ENCODE measurements around the gene KIF22.
"Not testable (repeated sequence)": the region's sequence is repeated elsewhere in the genome, so short reads cannot be mapped to it uniquely, and the experiment has no call there.

The KIF22 gene

GRCh38 chr16:29766571-29766970, 24.0 kb upstream of the KIF22 start:
- DNase-seq (ENCODE audit: low read depth in 2 of 2) = no peak

- DNase-seq (ENCODE audit: low read depth in 2 of 2) = no peak
These were observed 23.5 kb upstream of the KIF22 start for GRCh38 chr16:29767062-29767461.

GRCh38 chr16:29769507-29769906, 21.0 kb upstream of the KIF22 start:
- DNase-seq (ENCODE audit: low read depth in 2 of 2) = no peak

- DNase-seq (ENCODE audit: low read depth in 2 of 2) = no peak
These were observed 20.2 kb upstream of the KIF22 start for GRCh38 chr16:29770250-29770929.

GRCh38 chr16:29772330-29772729, 18.2 kb upstream of the KIF22 start:
- DNase-seq (ENCODE audit: low read depth in 2 of 2) = not testable (repeated sequence)

GRCh38 chr16:29774730-29775129, 15.8 kb upstream of the KIF22 start:
- DNase-seq (ENCODE audit: low read depth in 2 of 2) = no peak

- DNase-seq (ENCODE audit: low read depth in 2 of 2) = no peak
These were observed 14.7 kb upstream of the KIF22 start for GRCh38 chr16:29775742-29776408.

- no peak for DNase-seq (ENCODE audit: low read depth in 2 of 2)
These were observed 12.8 kb upstream of the KIF22 start, which contains the start of gene ZG16 for GRCh38 chr16:29777576-29778350. Gene ZG16, plus strand, starts transcription at chr16:29778256. Its CDS starts 1,011 bp downstream, at chr16:29779267.

GRCh38 chr16:29779474-29779873, 11.1 kb upstream of the KIF22 start:
- no peak for DNase-seq (ENCODE audit: low read depth in 2 of 2)

- DNase-seq (ENCODE audit: low read depth in 2 of 2) = not testable (repeated sequence)
These were observed 7.2 kb upstream of the KIF22 start for GRCh38 chr16:29783094-29783953.

- DNase-seq (ENCODE audit: low read depth in 2 of 2) = no peak
These were observed 6.4 kb upstream of the KIF22 start for GRCh38 chr16:29784157-29784556.

- DNase-seq (ENCODE audit: low read depth in 2 of 2) = no peak
These were observed 5.5 kb upstream of the KIF22 start for GRCh38 chr16:29784901-29785500.

GRCh38 chr16:29787155-29787554, 3.4 kb upstream of the KIF22 start:
- DNase-seq (ENCODE audit: low read depth in 2 of 2) = not testable (repeated sequence)

GRCh38 chr16:29789775-29790182, 772 bp upstream of the KIF22 start:
- no peak for DNase-seq (ENCODE audit: low read depth in 2 of 2)

- DNase-seq (ENCODE audit: low read depth in 2 of 2) = no peak
These were observed 646 bp downstream of the KIF22 start for GRCh38 chr16:29790949-29791844.

- DNase-seq (ENCODE audit: low read depth in 2 of 2) = no peak
These were observed 1.6 kb downstream of the KIF22 start for GRCh38 chr16:29791845-29792807.

- not testable (repeated sequence) for DNase-seq (ENCODE audit: low read depth in 2 of 2)
These were observed 2.6 kb downstream of the KIF22 start for GRCh38 chr16:29793153-29793552.

GRCh38 chr16:29794231-29794710, 3.7 kb downstream of the KIF22 start:
- no peak for DNase-seq (ENCODE audit: low read depth in 2 of 2)

- no peak for DNase-seq (ENCODE audit: low read depth in 2 of 2)
These were observed 11.9 kb downstream of the KIF22 start for GRCh38 chr16:29802416-29802935.
